OCI-LY1 (cell line): ENCODE measurements around the gene ACACA.

Experiments
- CTCF ChIP-seq: fragments of 200-600 bp; sonication (generic), shearing (Covaris generic); IDR thresholded peaks from 2 replicates; pipeline ENCODE4 v1.5.1; 2017; ENCODE audit warnings: mild to moderate bottlenecking, antibody characterized with exemption, low read length, moderate library complexity, mixed read lengths
- EZH2 ChIP-seq: fragments of 200-600 bp; sonication (generic), shearing (Covaris generic); IDR thresholded peaks from 2 replicates; pipeline ENCODE4 v1.8.0; 2017; ENCODE audit warnings: borderline replicate concordance, mixed run types, mild to moderate bottlenecking, antibody characterized with exemption, low read length, moderate library complexity, mixed read lengths

- no peak for TF ChIP-seq EZH2
- TF ChIP-seq CTCF: no peak
These were observed 308.5 kb downstream of the ACACA start for GRCh38 chr17:37098152-37098551.
